Epithelial cell of esophagus (primary cell): ENCODE results near the gene RNU6-9.

Experiments
- DNase-seq: peaks from one replicate; pipeline ENCODE4 v3.0.0; 2010; ENCODE audit warnings: low read depth
- H3K4me3 ChIP-seq: 2 replicates; pipeline ENCODE4 v1.5.1; 2011; ENCODE audit warnings: mild to moderate bottlenecking, low read length, control low read depth
- CTCF ChIP-seq: IDR thresholded peaks from 2 replicates; pipeline ENCODE4 v1.5.1; 2011; ENCODE audit warnings: low read depth, mild to moderate bottlenecking, low read length, control low read depth, inconsistent platforms; ENCODE audit not compliant: insufficient read depth; ENCODE audit errors: missing control alignments

RNU6-9 gene

DNA sequence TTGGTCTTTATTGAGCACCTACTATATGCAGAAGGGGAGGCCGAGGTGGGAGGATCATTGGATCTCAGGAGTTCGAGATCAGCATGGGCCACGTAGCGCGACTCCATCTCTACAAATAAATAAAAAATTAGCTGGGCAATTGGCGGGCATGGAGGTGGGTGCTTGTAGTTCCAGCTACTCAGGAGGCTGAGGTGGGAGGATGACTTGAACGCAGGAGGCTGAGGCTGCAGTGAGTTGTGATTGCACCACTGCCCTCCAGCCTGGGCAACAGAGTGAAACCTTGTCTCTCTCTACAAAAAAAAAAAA, 30.0 kb upstream of the RNU6-9 start:
- H3K4me3 ChIP-seq = no peak overlapping the region
- no peak for DNase-seq
- TF ChIP-seq CTCF = no peak

DNA sequence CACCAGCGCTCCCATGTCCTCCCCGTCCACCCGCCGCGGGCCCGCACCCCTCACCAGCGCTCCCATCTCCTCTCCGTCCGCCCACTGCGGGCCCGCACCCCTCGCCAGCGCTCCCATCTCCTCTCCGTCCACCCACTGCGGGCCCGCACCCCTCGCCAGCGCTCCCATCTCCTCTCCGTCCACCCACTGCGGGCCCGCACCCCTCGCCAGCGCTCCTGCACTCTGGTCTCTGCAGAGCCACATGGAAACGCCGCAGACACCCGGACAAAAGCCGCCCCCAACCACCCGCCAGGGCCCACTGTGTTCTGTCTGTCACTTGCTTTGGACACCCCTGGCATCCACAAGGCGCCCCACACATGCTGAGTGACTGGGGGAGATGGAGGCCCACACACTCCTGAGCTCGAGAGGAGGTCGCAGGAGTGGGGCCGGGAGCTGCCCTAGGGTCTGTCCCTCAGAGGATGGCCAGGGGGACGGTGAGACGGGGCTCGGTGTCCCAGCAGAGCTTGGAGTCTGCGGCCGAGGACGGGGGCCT, 26.4 kb upstream of the RNU6-9 start:
- H3K4me3 ChIP-seq = no peak overlapping the region
- no peak for TF ChIP-seq CTCF
- DNase-seq = no peak

DNA sequence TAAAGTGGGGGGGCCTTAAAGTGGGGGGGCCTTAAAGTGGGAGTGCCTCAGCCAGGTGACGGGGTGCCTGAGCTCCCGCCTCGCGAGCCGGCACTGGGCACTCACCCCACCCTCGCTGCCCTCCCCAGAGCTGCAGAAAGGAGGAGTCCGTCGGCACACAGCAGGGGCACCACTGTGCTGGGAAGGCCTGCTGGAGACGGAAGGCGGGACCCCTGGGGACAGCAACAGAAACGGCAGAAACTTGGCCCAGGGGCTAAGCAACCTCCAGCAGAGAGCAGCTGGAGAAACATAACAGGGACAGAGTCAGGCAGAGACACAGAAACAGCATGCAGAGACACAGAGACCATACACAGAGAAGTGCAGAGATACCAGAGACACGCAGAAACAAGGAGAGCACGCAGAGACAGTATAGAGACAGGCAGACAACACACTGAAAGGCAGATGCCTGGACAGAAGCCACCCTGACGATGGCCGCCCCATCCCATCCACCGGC, 25.9 kb upstream of the RNU6-9 start:
- DNase-seq = no peak
- TF ChIP-seq CTCF = no peak
- H3K4me3 ChIP-seq = no peak overlapping the region

GRCh38 chr19:867855-868457, 25.3 kb upstream of the RNU6-9 start:
- no peak overlapping the region for H3K4me3 ChIP-seq
- no peak for TF ChIP-seq CTCF
- DNase-seq = no peak

GRCh38 chr19:868458-869244, 24.6 kb upstream of the RNU6-9 start:
- H3K4me3 ChIP-seq = no peak overlapping the region
- no peak for DNase-seq
- no peak for TF ChIP-seq CTCF

DNA sequence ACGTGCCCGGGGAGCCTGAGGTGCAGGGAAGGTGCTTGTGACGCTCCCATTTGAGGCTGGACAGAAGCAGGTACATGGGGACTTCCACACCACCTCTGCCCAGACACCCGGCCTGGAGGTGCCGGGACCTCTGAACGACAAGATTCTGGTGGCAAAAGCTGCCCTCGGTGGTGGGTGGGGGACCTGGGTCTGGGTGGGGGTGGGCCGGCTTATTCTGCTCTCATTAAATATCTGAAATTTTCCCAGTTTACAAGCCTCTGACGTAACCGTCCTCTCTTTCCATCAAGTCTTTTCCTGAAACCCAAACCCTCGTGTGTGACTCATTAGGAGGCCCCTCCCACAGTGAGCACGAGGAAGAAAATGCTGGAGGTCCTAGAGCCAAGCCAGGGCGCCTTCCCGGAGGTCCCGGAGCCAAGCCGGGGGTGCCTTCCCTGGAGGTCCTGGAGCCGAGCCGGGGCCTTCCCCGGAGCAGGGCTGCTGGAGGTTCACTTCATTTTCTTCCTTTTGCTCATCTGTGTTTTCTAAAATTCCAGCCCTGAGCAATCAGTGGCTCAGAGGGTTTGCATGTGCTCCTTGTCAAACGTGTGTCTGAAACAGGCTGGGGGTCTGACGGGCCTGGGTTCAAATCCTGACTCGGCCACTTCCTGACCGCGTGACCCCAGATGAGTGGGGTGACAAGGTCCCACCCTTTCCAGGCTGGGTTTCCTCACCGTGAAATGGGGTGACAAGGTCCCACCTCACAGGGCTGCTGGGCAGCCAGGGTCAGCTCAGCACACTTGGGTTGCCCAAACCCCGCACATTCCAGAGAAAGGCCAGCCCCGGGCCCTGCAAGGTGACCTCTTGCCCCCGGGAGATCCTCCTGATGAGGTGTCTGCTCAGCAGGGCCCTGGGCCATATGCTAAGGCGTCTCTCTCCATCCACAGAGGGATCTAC, 23.8 kb upstream of the RNU6-9 start:
- DNase-seq = peak; percentile 83
- no peak for TF ChIP-seq CTCF
- no peak overlapping the region for H3K4me3 ChIP-seq
